8988T (cell line): ENCODE measurements around the gene FCHSD2.

ENCODE experiments used
- DNase-seq: peaks from one replicate; pipeline ENCODE4 v3.0.0; 2011

The FCHSD2 gene

DNA sequence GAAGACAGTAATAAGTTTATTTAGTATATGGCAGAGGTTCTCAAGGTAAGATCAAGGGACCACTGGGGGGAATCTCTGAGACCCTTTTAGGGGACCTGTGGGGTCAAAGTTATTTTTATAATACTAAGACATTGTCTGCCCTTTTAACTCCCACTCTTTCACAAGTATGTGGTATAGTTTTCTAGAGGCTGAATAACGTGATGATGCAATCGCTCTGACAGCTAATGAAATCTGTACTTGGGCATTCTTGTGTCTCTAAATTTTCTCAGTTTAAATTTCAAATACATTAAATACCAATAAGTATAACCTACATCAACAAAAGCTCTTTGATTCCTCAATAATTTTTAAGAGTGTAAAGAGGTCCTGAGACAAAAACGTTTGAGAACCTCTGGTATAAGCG is 180.0 kb downstream of the FCHSD2 start:
- DNase-seq, result no peak

DNA sequence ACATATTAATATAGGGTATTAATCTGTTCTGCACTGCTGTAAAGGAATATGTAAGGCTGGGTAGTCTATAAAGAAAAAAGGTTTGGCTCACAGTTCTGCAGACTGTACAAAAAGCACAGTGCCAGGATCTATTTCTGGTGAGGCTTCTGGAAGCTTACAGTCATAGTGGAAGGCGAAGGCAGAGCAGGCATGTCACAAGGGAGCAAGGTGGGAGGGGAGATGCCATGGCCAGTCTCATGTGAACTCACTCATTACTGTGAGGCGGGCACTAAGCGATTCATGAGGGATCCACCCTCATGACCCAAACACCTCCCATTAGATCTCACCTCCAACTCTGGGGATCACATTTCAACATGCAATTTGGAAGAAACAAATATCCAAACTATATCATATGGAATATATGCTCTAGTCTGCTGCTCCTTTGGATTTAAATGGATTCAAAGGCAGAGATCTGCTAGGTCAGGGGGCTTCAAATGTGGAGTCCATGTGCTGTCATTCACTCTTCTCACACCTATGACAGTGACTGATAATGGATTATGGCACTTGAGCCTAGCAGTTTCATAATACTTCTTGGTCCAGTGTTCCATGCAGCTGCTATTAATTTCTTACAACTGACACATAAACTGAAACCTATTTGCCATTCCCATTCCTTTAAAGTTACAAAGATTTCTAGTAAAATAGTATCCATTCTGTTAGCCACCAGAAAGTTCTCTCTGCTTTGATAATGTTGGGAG is 182.0 kb downstream of the FCHSD2 start:
- no peak for DNase-seq

DNA sequence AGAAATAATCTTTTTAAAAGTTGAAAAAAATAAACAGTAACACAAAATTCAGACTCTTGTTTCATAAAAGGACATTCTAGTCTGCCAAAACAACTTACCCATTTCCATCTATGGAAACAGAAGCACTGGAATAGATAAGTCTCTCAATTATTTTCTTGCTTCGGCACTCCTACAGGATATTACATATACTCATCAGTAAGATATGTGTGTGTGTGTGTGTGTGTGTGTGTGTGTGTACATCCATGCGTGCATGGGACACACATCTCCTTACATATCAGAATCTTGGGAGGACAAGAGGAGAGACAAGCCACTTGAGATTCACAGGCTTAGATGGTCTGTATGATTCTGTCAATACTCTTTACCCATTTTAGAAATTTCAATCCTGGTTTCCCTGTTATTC is 183.3 kb downstream of the FCHSD2 start:
- DNase-seq, result no peak

DNA sequence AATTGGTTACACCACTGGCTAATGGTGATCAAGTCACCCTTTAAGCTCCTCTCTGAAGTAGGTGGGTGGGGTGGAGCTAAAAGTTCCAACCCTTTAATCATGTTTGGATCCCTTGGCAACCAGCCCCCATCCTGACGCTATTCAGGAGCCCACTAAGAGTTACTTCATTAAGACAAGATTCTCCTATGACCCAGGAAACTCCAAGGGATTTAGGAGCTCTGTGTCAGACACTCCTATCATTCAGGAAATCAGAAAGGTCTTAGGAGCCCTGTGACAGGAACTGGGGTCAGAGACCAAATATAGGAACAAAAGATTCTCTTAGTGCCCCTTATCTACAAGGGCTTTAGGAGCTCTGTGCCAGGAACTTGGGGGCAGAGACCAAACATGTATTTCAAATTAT is 186.7 kb downstream of the FCHSD2 start:
- DNase-seq, result no peak

DNA sequence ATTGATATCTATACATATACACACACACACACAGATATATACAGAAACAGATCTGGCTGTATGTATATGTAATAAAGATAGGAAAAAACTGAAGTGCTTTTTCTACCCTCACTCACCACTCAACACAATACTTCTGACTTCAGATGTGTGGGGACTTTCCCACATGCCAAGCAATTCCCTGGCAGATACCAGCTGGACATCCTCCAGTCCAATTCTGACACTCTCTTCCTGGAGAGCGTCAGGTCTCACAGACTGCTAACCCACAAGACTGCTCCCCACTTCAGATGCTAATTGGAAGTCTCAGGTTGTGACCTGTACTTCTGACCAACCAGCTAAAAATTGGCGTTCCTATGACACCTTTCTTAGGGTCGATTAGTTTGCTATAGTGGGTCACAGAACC is 187.3 kb downstream of the FCHSD2 start:
- DNase-seq, result no peak

DNA sequence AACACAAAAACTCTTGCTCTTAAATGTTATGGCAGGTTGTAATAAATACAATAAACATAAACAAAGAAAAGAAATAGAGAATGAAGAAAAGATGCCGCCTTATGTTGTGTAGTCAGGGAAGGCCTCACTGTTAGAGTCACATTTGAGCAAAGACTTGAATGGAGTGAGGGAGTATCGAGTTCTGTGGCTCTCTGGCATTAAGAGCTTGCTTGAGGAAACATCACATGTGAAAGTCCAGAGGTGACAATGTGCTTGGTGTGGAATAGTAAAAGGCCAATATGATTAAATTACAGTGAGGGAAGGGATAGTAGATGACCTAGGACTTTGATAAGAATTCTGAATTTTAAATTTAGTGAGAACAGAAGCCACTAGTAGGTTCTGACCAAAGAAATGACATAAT is 188.5 kb downstream of the FCHSD2 start:
- DNase-seq, result no peak

DNA sequence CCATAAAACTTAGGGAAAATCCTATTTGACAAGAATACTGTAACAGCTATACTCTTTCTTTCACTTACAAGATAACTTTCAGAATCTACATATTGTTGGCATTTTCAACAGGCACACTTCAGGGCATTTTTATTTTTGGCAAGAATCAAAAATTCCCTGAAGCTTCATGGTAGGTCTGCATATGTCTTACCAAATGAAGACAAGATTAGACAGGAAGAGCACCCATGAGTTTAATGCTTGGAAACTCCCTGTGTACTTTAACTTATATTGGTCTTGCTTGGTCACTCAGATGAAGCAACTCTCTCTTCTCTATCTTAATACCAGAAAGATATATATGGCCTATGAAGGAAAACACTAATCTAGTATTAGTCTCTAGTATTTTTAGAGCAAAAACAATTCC is 190.2 kb downstream of the FCHSD2 start:
- DNase-seq, result no peak

DNA sequence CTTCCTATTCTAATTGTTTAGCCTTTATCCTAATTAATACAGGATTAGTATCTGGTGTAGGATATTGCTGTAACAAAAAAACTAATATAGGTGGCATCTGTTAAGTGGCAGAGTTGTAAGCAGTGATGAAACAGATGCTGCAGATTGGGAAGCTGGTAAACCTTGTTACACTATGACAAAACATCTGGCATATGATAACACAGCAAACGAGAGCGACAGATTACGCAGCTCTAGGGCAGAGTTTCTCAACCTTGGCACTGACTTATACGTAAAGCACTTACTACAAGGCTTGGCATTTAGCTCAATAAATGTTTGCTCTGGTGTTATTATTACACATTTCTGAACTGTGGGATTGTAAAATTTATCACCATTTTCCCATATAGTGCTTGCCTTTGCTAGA is 190.9 kb downstream of the FCHSD2 start:
- no peak for DNase-seq

DNA sequence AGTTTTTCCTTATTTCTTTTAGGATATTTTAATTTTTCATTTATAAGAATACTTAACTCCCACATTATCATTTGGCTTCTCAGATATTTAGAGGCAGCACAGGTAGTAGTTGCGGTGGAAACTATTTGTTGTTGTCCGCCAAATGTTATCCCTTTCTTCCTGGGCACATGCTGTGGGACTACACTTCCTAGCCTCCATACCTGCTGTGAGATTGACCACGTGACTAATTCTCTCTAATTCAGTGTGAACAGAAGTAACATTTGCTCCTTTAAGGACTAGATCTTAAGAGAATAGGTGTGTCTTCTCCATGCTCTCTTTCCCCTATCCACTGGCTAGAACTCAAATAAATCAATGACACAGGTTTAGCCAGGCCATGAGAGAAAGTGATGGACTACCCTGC is 191.4 kb downstream of the FCHSD2 start:
- DNase-seq, result no peak

DNA sequence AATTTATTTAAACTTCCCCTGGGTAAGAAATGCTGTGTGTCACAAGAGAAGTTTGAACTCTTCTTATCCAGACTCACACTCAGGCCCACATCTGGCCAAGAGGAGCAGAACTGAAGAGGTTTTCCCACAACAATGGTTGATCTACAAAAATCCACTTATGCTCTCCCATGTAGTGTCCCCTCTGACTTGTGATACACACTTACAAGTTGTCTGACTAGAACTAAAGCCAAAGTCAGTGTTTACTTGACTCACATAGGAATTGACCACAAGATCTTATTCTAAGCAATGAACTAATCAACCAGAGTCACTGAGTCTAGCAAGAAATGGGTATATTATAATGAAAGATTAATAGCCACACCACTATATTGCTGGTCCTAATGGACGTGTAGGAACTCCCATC is 194.9 kb downstream of the FCHSD2 start:
- no peak for DNase-seq

DNA sequence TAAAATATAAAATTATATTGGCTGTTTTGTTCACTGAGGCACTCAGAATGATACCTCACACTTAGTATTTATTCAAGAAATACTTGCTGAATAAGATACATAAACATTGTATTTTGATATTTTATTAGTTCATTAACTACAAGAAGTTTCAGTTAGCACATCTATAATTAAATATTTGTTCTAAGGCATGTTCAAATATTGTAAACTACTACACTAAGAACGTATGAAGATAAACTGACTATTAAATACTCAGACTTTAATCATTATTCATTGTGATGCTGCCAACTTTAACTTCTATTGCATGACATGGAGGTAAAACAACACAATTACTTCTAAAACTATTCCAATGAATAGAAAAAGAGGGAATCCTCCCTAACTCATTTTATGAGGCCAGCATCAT is 198.5 kb downstream of the FCHSD2 start:
- DNase-seq, result no peak

DNA sequence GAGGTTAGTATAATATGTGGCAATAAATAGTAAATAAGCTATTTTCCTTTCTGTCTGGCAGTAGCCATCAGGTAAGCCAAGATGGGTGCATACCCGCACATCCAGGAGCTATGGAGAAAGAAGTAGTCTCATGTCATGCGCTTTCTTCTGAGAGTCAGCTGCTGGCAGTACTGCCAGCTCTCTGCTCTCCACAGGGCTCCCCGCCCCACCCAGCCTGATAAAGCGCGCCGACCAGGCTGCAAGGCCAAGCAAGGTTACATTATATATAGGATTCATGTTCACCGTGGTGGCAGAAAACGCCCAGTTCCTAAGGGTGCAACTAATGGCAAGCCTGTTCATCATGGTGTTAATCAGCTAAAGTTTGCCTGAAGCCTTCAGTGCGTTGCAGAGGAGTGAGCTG is 201.7 kb downstream of the FCHSD2 start:
- no peak for DNase-seq

DNA sequence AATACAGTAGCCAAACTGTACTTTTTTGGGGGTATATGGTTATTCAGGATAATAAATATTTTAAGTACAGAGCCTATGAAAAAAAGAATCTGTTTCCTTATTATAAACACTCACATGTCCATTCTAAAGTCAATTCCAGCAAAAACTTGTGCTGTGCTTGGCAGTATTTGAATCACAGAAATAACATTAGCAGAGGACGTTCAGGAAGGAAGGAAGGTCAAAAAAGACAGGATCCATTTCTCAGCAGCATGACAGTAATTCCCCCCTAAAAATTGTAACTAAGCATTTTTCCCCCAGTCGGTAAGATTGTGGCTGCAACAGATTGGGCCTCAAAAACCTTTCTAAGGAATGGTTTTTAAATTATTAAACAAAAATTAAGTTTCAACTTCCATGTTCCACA is 203.1 kb downstream of the FCHSD2 start:
- no peak for DNase-seq

DNA sequence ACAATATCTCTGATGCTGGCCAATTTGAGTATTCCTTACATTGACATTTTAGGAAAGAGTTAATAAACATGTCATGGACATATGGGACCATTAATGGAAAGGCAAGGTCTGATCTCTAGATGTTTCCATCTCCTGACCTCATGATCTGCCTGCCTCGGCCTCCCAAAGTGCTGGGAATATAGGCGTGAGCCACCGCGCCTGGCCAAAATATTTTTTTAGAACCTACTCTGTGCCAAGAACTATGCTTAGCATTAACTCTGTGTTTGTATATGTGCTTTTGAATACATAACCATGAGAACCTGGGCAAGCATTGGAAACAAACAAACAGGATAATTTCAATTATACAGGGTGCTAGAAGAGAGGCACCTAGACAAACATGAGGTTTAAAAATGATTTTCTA is 204.7 kb downstream of the FCHSD2 start:
- DNase-seq, result no peak

DNA sequence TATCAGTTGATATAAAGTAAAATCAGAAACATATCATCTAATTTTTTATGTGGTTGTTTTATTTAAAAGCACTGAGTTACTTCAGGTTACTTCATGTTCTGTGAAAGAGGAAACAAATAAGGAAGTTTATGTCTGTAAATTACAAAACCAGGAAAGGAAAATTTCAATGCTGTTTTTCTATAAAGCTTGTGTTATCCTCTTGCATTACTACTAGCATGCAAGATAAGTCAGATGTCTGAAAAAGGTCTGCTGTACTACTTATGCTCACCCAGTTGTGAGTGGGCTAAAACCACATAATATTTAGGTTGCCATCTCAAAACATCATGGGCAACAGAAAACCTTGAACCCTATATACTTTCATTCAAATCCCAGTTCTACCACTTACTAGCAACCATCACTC is 206.4 kb downstream of the FCHSD2 start:
- DNase-seq, result no peak

DNA sequence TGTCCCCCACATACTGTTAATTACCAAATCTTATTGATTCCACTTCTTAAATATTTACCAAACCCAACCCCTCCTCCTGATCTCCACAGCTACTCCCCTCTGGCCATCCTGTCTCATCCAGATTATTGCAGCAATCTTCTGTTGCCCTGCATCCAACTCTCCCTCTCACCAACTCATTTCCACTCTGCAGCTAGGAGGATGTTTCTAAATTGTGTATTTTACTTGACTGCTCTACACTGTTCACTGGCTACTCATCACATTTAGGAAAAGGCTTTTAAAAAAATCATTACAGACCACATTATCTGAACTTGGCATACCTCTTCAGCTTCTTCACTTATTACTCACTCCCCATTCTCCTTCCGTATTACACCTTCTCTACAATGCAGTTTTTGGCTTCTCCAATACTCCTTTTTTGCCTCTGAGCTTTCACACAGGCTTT is 210.0 kb downstream of the FCHSD2 start:
- no peak for DNase-seq

DNA sequence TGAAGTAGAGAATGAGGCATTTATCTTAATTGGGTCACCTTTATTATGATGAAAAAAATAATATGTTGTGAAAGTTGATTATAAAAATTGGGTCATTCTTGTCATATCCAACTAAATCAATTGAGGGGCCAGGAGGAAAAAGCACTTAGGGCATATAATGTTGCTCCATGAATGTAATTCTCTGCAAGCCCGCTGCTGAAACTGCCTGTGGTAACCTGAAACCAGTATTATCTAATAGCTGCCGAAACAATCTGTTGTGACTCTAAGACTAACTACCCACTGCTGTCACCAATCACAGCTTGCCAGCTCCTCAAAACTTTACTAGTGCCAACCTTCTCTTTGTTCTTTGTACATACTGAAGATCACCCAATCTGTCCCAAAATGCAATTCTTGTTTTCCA is 212.1 kb downstream of the FCHSD2 start:
- DNase-seq, result no peak

DNA sequence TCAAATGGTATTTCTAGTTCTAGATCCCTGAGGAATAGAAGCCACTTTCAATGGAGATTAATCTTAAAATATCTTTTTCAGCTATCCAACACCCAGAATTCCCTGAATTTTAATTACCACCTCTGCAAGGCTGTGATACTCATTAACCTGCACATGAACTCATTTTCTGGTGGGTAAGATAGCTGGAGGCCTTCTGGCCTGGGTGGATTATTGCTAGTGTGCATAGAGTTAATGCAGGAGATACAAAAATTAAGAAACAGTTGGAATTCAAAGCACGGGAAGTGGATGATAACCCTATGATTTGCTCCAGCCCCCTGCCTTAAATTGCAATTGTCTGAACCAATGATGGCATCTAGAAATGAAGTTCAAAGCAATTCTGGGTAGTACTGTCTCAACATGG is 212.9 kb downstream of the FCHSD2 start:
- no peak for DNase-seq

DNA sequence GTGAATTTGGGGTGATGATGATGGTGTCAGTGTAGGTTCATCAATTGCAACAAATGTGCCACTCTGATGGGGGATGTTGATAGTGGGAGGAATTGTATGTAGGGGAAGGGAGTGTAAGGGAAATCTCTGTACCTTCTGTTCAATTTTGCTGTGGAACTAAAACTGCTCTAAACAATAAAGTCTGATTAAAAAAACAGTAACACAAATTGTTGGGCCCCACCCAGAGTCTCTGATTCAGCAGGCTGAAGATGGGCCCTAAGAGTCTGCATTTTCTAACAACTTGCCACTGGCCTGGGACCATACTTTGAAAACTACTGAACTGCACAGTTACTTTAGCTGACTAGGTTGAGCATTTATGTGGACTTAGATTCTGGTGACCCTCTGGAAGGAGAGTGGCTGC is 214.7 kb downstream of the FCHSD2 start:
- no peak for DNase-seq

DNA sequence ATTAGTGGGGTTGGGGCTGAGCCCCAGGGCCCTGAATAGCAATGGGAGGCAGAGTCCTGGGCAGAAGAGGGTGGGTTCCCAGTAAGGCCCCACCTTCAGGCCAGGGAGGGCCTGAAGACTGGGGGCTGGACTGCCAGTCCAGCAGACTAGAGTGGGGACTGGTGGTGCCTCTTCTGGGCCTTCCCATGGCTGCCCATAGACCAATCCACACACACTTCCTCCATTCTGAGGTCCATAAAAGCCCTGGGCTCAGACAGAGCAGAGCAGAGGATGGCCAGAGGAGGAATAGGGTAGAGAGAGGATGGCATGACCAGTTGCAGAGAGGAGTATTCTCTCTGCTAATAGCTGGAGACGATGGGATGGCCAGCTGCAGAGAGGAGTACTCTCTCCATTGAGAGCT is 216.0 kb downstream of the FCHSD2 start:
- DNase-seq, result no peak

DNA sequence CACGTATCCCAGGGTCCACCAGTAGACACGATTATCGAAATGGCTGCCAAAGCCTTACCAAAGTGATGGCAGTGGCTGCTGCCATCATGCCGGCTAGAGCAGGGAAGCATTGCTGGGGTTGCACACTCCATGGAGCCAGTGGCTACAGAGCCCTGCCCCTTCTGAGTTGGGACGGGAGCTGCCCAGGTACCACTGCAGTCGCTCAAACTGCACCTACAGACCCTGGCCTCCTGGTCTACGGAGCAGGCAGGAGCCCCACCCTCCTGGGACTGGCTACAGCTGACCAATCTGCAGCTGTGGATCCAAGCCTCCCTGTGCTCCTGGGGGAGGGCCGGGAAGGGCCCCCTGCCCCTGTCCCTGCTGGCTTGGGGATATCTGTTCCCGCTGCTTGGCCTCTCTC is 216.5 kb downstream of the FCHSD2 start:
- no peak for DNase-seq

DNA sequence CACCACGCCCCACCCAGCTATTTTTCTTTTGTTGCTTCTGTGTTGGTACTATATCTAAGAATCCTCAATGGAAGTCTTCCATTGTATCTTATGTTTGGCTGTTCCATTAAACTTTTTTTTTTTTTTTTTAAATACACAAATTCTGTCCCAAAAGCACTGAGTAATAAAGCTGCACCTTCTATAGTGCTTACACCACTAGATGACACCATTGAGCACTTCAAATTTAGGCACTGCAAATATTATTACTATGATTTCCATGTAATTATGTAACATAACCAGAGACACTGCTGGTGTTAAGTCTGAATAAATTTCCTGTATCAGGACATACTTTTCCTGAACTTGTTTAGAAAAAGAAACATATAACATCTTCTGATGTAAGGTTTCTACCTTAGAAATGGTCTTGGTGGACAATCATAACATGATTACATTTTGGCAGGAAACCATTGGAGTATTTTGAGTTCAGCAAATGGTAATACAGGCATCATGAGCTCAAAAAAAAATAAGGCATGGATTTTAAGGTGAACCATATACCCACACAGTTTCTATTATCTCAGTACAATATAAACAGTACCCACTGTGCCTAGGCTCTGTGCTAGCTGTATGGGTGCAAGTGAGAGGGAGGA is 217.4 kb downstream of the FCHSD2 start:
- no peak for DNase-seq

DNA sequence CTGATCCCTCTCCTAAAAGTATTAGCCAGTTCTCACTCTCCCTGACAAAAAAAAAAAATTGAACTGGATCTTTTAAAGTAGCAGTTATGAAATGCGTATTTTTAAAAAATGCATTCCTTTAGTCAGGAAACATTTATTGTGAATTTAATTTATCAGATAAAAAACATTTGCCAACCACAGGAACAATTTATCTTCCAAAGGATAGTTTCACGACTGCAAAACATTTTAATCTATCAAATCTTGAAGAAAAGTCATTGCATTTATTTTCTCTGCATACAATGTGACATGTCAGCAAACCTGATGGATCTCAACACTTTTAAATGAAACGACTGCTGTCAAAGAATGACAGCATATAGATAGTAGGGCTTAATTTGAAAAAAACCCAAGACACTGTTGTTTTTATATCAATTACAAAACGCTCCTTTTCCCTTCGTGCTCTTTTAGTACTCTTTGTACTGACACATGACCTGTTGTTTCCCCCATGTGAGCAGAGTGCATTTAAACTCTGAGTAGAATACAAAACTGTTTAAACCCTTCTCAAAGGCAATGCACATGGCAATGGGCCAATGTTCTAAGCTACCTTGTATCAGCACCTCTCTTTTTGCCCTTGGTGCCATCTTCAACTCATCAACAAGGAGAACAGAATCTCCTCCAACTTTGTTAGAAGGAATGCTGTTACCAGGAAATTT is 220.9 kb downstream of the FCHSD2 start:
- DNase-seq, result no peak

DNA sequence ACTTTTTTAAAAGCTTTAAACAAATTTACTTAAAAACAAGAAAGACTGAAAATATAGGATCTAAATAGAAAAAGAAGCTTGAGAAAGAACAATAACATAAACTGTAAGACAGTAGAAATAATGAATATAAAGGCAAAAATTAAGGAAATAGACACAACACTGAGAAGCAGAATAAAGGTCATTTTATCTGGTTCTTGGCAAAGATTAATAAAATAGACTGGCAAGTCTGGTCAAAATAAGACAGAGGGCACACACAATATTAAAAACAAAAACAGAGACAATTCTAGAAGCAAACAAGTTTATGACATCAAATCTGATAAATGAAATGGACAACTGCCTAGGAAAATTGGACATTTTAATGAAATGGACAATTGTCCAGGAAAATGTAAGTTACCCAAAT is 222.1 kb downstream of the FCHSD2 start:
- DNase-seq, result no peak

DNA sequence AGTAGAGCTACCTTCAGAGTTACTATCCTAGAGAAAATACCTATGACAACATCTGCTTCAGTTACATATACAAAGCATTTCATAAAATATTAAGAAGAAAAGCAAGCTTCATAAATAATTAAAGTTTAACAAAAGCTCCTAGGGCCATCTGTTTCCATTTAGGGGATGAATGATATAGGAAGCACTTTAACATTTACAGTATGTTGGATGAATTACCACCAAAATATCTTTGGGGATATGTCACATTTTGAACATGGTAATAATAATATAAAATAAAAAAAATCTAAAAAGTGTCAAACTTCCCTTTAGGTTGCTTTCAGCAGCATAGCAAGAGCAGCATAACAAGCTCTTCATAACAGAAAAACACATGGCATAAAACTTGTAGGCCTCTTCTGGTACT is 223.3 kb downstream of the FCHSD2 start:
- no peak for DNase-seq
